IPS-20b (cell line): ENCODE data around the gene ENOX2.

ENCODE experiments used
- H3K27ac ChIP-seq: one replicate; pipeline ENCODE4 v1.5.1; 2013; ENCODE audit warnings: low read length
- H3K27me3 ChIP-seq: 2 replicates; pipeline ENCODE4 v1.6.1; 2013; ENCODE audit warnings: mild to moderate bottlenecking, low read length, inconsistent platforms; ENCODE audit not compliant: insufficient read depth
- H3K36me3 ChIP-seq: 2 replicates; pipeline ENCODE4 v1.6.1; 2013; ENCODE audit warnings: low read depth, mild to moderate bottlenecking, inconsistent platforms, low read length, moderate library complexity; ENCODE audit not compliant: insufficient read depth
- H3K4me1 ChIP-seq: 2 replicates; pipeline ENCODE4 v1.6.1; 2013; ENCODE audit warnings: mild to moderate bottlenecking, control low read depth, inconsistent platforms, low read length, moderate library complexity; ENCODE audit not compliant: insufficient read depth
- H3K4me3 ChIP-seq: 2 replicates; pipeline ENCODE4 v1.5.1; 2013; ENCODE audit warnings: mild to moderate bottlenecking, low read length, inconsistent platforms
- H3K9ac ChIP-seq: 2 replicates; pipeline ENCODE4 v1.6.1; 2013; ENCODE audit warnings: low read depth, mild to moderate bottlenecking, inconsistent platforms, low read length, moderate library complexity
- H3K9me3 ChIP-seq: 2 replicates; pipeline ENCODE4 v1.6.1; 2013; ENCODE audit warnings: mild to moderate bottlenecking, low read depth, low read length, inconsistent platforms; ENCODE audit not compliant: insufficient read depth

Gene ENOX2

DNA sequence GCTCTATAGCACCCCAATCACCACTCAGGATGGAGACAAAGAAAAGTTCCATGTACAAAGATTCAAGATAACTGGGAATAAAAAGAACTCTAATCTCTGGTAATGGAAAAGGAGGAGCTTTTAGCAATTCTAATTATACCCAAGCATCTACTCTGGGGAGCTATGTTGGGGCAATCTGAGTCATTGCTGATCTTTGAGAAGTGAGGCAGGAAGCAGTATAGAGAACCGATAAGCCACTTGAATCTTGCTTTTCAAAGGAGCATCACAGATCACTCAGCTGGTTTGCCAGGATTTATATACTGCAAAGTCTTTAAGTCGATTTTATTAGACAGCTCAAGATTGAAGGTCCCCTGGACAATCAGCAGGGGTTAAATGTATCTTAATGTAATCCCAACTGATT is 220.0 kb downstream of the ENOX2 start:
- no peaks in the 10 kb centered on the region for H3K9me3 ChIP-seq
- H3K9ac ChIP-seq: no peak overlapping the region
- no peak overlapping the region for H3K4me3 ChIP-seq
- no peaks in the 10 kb centered on the region for H3K36me3 ChIP-seq
- no peak overlapping the region for H3K27ac ChIP-seq
- H3K27me3 ChIP-seq: no peaks in the 10 kb centered on the region
- no peaks in the 10 kb centered on the region for H3K4me1 ChIP-seq

GRCh38 chrX:130680164-130681035 is 222.6 kb downstream of the ENOX2 start:
- no peak overlapping the region for H3K27ac ChIP-seq
- H3K36me3 ChIP-seq: no peaks in the 10 kb centered on the region
- no peaks in the 10 kb centered on the region for H3K27me3 ChIP-seq
- H3K4me1 ChIP-seq: no peaks in the 10 kb centered on the region
- no peaks in the 10 kb centered on the region for H3K9me3 ChIP-seq
- no peak overlapping the region for H3K9ac ChIP-seq
- H3K4me3 ChIP-seq: no peak overlapping the region

DNA sequence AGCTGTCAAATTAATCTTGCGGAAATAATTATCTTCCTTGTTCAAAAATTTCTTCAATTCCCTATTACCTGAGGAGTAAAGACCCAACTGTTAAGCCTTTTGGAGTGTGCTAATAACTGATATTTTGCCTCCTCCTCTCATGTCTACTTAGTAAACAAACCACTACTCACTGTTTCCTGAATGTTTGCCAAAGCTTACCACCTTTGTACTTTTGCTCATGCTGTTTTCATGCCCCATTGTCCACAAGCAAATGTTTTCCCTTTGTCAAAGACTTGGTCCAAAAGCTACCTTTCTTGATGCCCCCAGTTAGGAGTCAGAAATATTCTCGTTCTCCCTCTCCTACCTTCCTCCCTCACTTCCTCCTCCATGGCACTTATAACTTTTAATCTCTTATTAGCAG is 226.1 kb downstream of the ENOX2 start:
- no peaks in the 10 kb centered on the region for H3K9me3 ChIP-seq
- no peaks in the 10 kb centered on the region for H3K36me3 ChIP-seq
- no peak overlapping the region for H3K9ac ChIP-seq
- H3K4me1 ChIP-seq: no peaks in the 10 kb centered on the region
- no peak overlapping the region for H3K4me3 ChIP-seq
- no peak overlapping the region for H3K27ac ChIP-seq
- H3K27me3 ChIP-seq: no peaks in the 10 kb centered on the region

- no peaks in the 10 kb centered on the region for H3K27me3 ChIP-seq
- no peaks in the 10 kb centered on the region for H3K9me3 ChIP-seq
- H3K9ac ChIP-seq: no peak overlapping the region
- H3K4me3 ChIP-seq: no peak overlapping the region
- no peaks in the 10 kb centered on the region for H3K36me3 ChIP-seq
- no peak overlapping the region for H3K27ac ChIP-seq
- H3K4me1 ChIP-seq: no peaks in the 10 kb centered on the region
Observed at GRCh38 chrX:130672214-130672613, 230.8 kb downstream of the ENOX2 start.

DNA sequence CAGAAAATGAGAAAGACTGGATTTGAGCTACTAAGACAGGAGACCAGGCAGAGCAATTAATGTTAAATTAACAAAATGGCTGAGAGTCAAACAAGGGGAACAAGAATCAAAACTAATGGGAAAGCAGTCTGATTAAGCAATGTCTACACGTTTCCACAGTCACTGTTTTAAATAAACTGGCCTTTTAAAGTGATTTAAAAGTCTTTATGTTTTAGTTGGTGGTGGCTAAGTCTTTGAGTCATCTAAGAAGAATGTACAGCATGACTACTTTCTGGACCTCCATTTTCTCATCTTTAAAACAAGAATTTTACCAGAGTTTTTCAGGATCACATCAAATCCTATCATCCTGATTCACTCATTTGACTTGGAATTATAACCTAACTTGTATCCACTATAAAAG is 233.8 kb downstream of the ENOX2 start:
- H3K36me3 ChIP-seq: no peaks in the 10 kb centered on the region
- no peaks in the 10 kb centered on the region for H3K9me3 ChIP-seq
- no peak overlapping the region for H3K9ac ChIP-seq
- H3K4me1 ChIP-seq: no peaks in the 10 kb centered on the region
- H3K27me3 ChIP-seq: no peaks in the 10 kb centered on the region
- no peak overlapping the region for H3K4me3 ChIP-seq
- no peak overlapping the region for H3K27ac ChIP-seq

GRCh38 chrX:130665263-130665662 is 237.7 kb downstream of the ENOX2 start:
- H3K27ac ChIP-seq: no peak overlapping the region
- no peaks in the 10 kb centered on the region for H3K36me3 ChIP-seq
- H3K4me1 ChIP-seq: no peaks in the 10 kb centered on the region
- H3K27me3 ChIP-seq: no peaks in the 10 kb centered on the region
- H3K9ac ChIP-seq: no peak overlapping the region
- no peak overlapping the region for H3K4me3 ChIP-seq
- no peaks in the 10 kb centered on the region for H3K9me3 ChIP-seq

- Histone ChIP-seq H3K27me3 (no peaks in the 10 kb centered on the region), H3K4me1 (no peaks in the 10 kb centered on the region), H3K27ac (no peak overlapping the region), H3K9ac (no peak overlapping the region), H3K36me3 (no peaks in the 10 kb centered on the region), H3K9me3 (no peaks in the 10 kb centered on the region), H3K4me3 (no peak overlapping the region)
Observed at GRCh38 chrX:130658310-130658709, 244.7 kb downstream of the ENOX2 start.

DNA sequence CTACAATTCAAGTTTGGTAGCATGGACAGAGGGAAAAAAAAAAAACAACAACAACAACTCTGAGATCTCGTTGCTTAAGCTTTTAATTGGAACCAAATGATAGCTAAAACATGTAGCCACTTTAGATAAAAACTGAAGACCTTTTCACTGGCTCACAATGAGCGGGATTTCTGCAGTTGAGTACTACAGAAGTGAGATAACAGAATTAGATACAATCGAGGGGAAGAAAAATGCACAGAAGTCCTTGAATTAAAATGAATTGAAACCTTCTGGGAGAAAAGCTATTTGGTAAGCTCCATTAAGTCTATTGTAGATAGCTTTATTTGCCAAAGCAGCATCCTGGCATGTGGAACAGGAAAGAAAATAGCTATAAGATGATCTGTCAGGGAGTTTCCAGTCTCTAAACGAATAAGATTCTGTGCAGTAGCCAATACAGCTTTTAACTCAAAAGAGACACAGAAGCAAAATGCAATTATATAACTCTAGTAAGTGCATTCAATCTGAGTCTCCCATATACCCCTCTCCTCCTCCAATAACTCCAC is 248.5 kb downstream of the ENOX2 start:
- Histone ChIP-seq H3K9ac (no peak overlapping the region), H3K27ac (no peak overlapping the region), H3K36me3 (no peaks in the 10 kb centered on the region), H3K9me3 (no peaks in the 10 kb centered on the region), H3K4me3 (no peak overlapping the region), H3K27me3 (no peaks in the 10 kb centered on the region), H3K4me1 (no peaks in the 10 kb centered on the region)

DNA sequence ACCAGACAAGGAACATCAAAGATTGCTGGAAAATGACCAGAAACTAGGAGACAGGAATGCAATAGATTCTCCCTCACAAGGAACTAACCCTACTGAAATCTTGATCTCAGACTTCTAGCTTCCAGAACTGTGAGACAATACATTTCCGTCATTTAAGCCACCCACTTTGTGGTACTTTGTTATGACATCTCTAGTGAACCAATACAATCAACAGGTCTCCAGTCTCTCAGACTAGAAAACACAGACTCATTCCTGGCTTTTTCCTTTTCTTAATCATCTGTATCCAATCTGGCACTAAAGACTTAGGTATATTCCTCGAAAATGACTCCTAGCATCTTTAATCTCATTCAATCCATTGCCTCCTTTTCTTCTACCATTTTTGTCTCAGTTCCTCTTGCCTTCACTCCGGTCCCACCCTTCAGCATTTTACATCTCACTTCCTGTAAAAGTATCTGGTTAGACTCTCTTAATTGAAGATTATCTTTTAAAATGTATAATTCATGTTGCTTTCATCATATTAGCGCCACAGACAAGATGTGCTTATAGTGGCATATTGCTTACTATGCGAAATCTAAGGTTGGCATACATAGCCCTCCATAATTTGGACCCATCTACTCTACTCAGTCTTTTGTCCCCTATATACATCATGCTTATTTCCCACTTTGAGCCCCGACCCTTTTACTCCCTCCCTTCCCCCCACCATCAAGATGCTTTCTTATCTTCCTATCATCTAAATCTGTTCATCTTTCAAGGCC is 250.0 kb downstream of the ENOX2 start:
- no peaks in the 10 kb centered on the region for H3K4me1 ChIP-seq
- H3K9me3 ChIP-seq: no peaks in the 10 kb centered on the region
- H3K9ac ChIP-seq: no peak overlapping the region
- H3K27me3 ChIP-seq: no peaks in the 10 kb centered on the region
- no peak overlapping the region for H3K27ac ChIP-seq
- H3K4me3 ChIP-seq: no peak overlapping the region
- no peaks in the 10 kb centered on the region for H3K36me3 ChIP-seq

- Histone ChIP-seq H3K27ac (no peak overlapping the region), H3K4me3 (no peak overlapping the region), H3K9me3 (no peaks in the 10 kb centered on the region), H3K36me3 (no peaks in the 10 kb centered on the region), H3K4me1 (no peaks in the 10 kb centered on the region), H3K9ac (no peak overlapping the region), H3K27me3 (no peaks in the 10 kb centered on the region)
Observed at GRCh38 chrX:130649738-130650137, 253.3 kb downstream of the ENOX2 start.

GRCh38 chrX:130647468-130647867 is 255.5 kb downstream of the ENOX2 start:
- H3K4me3 ChIP-seq: no peak overlapping the region
- no peak overlapping the region for H3K9ac ChIP-seq
- H3K9me3 ChIP-seq: no peaks in the 10 kb centered on the region
- H3K4me1 ChIP-seq: no peaks in the 10 kb centered on the region
- H3K36me3 ChIP-seq: no peaks in the 10 kb centered on the region
- no peaks in the 10 kb centered on the region for H3K27me3 ChIP-seq
- no peak overlapping the region for H3K27ac ChIP-seq
